Retinal pigment epithelial cell (primary cell): ENCODE measurements around the gene DMC1.

ENCODE experiments used
- DNase-seq: peaks from one replicate; pipeline ENCODE4 v3.0.0-alpha.2; 2010; ENCODE audit warnings: low read depth
- H3K4me3 ChIP-seq: 2 replicates; pipeline ENCODE4 v1.5.1; 2011; ENCODE audit warnings: mild to moderate bottlenecking, low read length, control low read depth, moderate library complexity
- TF ChIP-seq, protein P1 (sequence below): conservative IDR thresholded peaks from 2 replicates; pipeline ENCODE4 v1.5.1; 2011; ENCODE audit warnings: low read depth, low read length, control low read depth, inconsistent platforms

DMC1 gene

DNA sequence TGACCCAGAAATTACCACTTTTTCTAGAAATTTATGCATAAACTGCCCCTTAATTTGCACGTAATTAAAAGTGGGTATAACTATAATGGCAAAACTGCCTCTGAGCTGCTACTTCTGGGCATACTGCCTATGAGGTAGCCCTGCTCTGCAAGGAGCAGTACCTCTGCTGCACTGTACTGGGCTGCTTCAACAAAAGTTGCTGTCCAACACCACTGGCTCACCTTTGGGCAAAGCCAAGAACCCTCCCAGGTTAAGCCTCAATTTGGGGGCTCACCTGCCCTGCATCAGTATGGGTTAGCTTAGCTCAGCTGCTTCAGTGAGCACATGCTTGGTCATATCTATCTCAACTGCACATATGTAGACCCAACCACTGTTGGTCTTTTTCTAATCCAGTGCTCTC lies 4.5 kb downstream of the DMC1 start:
- DNase-seq = no peak
- H3K4me3 ChIP-seq = no peak overlapping the region
- TF ChIP-seq, protein P1, sequence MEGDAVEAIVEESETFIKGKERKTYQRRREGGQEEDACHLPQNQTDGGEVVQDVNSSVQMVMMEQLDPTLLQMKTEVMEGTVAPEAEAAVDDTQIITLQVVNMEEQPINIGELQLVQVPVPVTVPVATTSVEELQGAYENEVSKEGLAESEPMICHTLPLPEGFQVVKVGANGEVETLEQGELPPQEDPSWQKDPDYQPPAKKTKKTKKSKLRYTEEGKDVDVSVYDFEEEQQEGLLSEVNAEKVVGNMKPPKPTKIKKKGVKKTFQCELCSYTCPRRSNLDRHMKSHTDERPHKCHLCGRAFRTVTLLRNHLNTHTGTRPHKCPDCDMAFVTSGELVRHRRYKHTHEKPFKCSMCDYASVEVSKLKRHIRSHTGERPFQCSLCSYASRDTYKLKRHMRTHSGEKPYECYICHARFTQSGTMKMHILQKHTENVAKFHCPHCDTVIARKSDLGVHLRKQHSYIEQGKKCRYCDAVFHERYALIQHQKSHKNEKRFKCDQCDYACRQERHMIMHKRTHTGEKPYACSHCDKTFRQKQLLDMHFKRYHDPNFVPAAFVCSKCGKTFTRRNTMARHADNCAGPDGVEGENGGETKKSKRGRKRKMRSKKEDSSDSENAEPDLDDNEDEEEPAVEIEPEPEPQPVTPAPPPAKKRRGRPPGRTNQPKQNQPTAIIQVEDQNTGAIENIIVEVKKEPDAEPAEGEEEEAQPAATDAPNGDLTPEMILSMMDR = no peak

DNA sequence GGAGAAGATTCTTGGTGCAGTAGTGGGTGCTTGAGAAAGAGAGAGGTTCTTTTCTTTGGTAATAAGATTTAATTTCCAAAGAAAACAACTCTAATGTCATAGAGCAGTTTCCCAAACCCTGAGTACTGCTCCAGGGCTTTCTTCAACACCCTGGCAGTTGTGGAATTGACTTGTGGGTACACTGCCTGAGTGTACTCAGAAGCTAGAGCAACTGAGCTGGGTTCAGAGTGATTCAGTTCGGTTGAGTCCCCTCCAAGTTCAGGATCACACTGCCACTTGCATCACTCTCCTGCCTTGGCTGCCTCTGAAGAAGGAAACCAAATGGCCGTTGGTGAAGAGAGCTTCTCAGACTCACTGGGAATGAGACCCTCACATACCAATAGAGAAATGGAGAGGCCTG lies 5.3 kb downstream of the DMC1 start:
- no peak overlapping the region for H3K4me3 ChIP-seq
- TF ChIP-seq, protein P1 = no peak
- DNase-seq = no peak

DNA sequence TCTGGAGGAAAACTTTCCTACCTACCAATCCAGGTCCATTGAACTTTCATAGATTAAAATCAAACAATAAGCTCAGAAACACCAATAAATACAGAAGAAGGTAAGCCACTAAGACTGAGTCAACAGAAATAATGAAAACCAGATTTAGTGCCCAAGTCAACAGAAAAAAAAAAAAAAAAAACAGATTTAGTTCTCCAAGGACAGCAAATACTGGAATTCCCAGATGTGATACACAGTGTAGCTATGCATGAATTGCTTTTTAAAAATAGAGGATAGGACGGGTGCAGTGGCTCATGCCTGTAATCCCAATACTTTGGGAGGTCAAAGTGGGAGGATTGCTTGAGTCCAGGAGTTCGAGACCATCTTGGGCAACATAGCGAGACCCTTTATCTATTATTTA lies 15.7 kb downstream of the DMC1 start:
- no peak overlapping the region for H3K4me3 ChIP-seq
- DNase-seq = no peak
- TF ChIP-seq, protein P1 = no peak

DNA sequence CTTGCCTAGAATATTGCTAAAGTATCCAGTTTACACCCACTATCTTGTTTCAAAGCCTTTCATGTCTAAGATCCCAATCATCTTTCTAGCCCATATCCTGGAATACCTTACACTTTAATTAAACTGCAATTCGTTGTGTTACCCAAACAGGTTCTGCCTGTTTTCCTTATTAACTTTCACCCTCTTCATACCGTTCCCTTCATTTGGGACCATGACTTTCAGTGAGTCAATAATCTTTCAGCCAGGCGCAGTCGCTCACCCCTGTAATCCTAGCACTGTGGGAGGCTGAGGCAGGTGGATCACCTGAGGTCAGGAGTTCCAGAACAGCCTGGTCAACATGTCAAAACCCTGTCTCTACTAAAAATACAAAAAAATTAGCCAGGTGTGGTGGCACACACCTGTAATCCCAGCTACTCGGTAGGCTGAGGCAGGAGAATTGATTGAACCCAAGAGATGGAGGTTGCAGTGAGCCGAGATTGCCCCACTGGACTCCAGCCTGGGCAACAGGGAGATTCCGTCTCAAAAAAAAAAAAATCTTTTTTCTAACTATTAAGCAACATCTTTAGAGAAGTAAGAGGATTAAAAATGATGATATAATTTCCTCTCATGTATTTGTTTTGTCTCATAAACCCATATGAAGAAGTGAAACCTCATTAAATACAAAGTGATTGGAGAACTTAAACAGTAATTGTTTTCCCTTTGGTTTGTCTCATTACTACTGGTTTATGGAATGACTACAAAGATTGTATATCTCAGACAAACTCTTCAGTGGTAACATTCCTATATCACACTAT lies 20.7 kb downstream of the DMC1 start:
- TF ChIP-seq, protein P1 = no peak
- no peak overlapping the region for H3K4me3 ChIP-seq
- DNase-seq = no peak

DNA sequence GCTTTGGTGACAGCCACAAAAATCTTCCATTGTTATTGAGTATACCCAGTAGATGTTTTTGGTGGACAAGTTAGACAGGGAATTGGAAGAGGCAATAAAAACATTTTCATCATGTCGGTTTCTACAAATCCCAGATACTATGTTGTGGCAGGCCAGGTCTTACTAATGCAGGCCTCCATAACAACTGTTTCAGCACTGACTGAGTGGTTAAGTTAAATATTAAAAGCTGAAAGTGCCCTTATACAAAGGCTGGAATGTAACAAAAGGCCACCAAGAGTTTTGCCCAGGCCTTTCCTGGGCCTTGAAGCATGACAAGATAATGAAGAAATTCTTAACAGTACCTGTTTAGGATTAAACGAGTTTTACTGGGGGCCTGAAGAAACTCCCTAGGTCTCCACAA lies 29.3 kb downstream of the DMC1 start:
- TF ChIP-seq, protein P1 = no peak
- no peak overlapping the region for H3K4me3 ChIP-seq
- no peak for DNase-seq

DNA sequence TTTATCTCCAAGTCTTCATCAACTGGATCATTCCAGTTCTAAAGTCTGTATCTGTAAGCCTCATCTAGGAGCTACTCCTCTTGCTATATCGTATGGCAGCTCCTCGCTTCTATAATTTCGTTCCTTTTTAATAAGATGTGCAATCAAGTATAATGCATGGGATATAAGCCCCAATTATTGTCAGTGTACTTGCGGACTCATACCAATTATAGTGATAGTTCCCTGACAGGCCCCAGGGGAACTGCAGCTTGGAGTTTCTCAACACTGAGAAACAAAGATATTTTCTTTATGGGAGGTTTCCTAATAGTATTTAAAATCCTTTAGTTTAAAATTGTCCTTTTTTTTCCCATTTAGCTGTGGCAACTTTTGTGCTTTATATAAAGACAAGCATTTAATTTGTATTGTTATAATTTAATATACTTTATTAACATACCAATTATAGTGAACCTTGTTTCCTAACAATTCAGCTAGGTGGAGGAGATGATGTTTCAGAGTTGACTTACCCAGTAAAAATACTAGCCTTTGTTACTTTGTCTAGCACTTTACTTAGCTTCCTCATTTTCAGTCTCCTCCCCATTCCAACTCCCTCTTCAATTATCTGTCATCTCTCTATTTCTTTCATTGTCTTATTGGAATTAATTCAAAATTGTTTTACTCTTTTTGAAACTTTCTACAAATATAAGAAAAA lies 38.6 kb downstream of the DMC1 start:
- TF ChIP-seq, protein P1 = no peak
- no peak overlapping the region for H3K4me3 ChIP-seq
- no peak for DNase-seq

DNA sequence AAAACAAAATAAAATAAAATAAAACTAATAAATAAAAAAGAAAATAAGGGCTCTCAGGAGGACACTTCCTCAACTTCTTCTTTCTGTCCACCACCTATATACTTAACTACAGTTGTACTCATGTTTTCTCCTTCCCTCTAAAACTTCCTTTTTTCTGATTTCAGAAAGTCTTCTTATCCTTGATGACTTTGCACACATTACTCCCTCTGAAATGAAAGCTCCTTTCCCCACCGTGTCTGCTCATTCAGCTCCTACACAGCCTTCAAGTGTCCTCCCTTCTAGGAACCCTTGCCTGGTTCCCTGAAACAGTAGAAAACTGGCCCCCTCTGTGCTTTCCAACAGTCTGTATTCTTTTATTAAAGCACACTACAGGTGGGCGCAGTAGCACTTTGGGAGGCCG lies 45.6 kb downstream of the DMC1 start:
- DNase-seq = no peak
- no peak overlapping the region for H3K4me3 ChIP-seq
- TF ChIP-seq, protein P1 = no peak
